Epithelial cell of proximal tubule (primary cell): ENCODE results near the gene DMRT3. TPM values are rescaled to one million over a fixed set of nuclear protein-coding genes. Genes with fewer than 3 reads are reported as not detected.
A peak's percentile ranks its signal among the peaks of the same experiment; 100 is the strongest.

Source experiments
- DNase-seq: peaks from one replicate; pipeline ENCODE4 v3.0.0-alpha.2; 2011; ENCODE audit warnings: low read depth
- H3K4me3 ChIP-seq: 2 replicates; pipeline ENCODE4 v1.5.1; 2011; ENCODE audit warnings: low read depth, mild to moderate bottlenecking, low read length
- CTCF ChIP-seq: conservative IDR thresholded peaks from 2 replicates; pipeline ENCODE4 v1.5.1; 2012; ENCODE audit warnings: low read depth, mild to moderate bottlenecking, low read length
- total RNA-seq: library from RNA; depleted of rRNA; stranded (reverse); fragments of >200 nt; gene quantifications from 2 replicates; pipeline ENCODE4 v1.2.3, GENCODE V29; 2015

Gene DMRT3
- total RNA-seq, 1 donor from 2014 or later: 0.29 TPM

DNA sequence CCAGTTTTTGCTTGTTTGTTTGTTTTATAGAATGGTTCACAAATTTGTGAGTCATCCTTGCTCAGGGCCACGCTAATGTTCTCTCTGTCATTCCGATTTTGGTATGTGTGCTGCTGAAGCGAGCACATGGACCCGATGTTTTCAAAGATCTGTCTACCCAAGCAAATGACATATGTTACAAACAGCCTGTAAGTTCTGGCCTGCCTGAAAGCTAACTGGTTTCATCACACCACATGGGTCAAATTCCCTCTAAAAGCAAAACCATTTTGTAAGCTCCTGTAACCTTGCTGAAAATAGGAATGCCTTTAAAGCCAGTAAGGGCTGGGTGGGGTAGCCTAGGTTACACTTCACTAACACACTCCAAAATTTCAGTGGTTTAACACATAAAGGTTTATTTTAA, 25.4 kb downstream of the DMRT3 start:
- TF ChIP-seq CTCF: no peak
- H3K4me3 ChIP-seq: no peak overlapping the region
- DNase-seq: no peak

DNA sequence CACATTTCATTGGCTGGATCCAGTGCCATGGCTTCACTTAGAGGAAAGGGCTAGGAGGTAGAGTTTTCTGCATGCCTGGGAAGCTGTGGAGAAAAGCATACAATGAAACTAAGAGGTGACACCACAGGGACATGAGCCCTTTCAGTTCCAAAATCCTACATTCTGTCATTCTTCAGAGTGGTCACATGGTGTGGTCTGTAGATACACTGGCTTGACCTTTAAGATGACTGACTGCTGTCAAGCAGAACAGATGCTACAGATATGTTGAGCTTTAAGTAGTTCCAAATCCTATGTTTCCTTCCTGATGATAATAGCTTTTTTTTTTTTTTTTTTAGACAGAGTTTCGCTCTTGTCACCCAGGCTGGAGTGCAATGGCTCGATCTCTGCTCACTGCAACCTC, 26.2 kb downstream of the DMRT3 start:
- H3K4me3 ChIP-seq: no peak overlapping the region
- no peak for TF ChIP-seq CTCF
- no peak for DNase-seq

- no peak overlapping the region for H3K4me3 ChIP-seq
- TF ChIP-seq CTCF: peak; percentile 79
- peak; percentile 18 for DNase-seq
These were observed 28.7 kb downstream of the DMRT3 start for GRCh38 chr9:1005043-1005667.

GRCh38 chr9:1007312-1007711, 30.9 kb downstream of the DMRT3 start:
- no peak for DNase-seq
- no peak overlapping the region for H3K4me3 ChIP-seq
- TF ChIP-seq CTCF: no peak

DNA sequence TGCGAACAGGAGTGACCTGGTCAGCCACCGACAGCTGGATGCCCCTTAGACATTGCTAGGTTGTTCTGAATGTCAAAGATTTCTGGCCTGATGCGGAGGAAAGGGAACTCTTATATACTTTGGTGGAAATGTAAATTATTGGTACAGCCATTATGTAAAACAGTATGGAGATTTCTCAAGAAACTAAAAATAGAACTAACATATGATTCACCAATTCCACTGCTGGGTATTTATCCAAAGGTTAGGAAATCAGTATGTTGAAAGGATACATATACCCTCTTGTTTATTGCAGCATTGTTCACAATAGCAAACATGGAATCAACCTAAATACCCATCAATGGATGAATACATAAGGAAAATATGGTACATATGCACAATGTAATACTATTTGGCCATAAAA, 31.8 kb downstream of the DMRT3 start:
- no peak overlapping the region for H3K4me3 ChIP-seq
- TF ChIP-seq CTCF: no peak
- DNase-seq: no peak

GRCh38 chr9:1009101-1009707, 32.7 kb downstream of the DMRT3 start:
- no peak overlapping the region for H3K4me3 ChIP-seq
- no peak for DNase-seq
- TF ChIP-seq CTCF: peak; percentile 96

- no peak overlapping the region for H3K4me3 ChIP-seq
- no peak for TF ChIP-seq CTCF
- DNase-seq: no peak
These were observed 36.6 kb downstream of the DMRT3 start for GRCh38 chr9:1013021-1013420.
